ELR (cell line): ENCODE measurements around the gene CPNE9.

Experiments
- DNase-seq: peaks from one replicate; pipeline ENCODE4 v3.0.0-alpha.2; 2015; ENCODE audit warnings: low read depth

The CPNE9 gene

DNA sequence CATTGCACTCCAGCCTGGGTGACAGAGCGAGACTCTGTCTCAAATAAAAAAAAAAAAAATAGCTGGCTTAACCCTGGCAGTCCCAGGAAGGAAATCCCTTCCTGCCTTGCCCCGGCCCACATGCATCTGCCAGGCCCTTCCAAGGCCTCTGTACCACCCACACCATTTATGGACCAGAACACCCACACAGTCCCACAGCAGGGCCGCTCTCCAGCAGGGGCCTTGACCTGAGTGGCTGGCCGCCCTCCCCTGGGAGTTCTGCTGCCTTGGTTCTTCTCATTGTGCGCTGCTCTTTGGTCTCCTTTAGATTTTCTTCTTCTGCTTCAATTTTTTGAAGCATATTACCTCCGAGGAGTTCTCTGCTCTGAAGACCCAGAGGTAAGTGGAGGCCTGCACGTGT is 16.1 kb upstream of the CPNE9 start:
- DNase-seq = no peak

DNA sequence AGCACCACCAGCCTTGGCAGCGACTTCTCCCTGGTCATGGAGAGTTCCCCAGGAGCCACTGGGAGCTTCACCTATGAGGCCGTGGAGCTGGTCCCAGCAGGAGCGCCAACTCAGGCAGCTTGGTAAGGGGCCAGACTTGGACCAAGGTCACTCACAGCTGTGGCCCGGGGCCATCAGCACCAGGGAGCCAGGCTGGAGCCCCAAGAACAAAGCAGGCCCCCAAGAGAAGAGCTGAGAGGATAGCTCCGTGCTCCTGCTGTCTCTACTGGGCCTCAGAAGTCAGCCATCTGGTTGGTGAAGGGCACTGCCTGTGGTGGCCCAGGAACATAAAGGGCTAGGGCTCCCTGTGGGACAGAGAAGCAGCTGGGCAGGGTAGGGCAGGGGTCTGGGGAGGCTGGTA is 14.7 kb upstream of the CPNE9 start:
- DNase-seq = no peak

DNA sequence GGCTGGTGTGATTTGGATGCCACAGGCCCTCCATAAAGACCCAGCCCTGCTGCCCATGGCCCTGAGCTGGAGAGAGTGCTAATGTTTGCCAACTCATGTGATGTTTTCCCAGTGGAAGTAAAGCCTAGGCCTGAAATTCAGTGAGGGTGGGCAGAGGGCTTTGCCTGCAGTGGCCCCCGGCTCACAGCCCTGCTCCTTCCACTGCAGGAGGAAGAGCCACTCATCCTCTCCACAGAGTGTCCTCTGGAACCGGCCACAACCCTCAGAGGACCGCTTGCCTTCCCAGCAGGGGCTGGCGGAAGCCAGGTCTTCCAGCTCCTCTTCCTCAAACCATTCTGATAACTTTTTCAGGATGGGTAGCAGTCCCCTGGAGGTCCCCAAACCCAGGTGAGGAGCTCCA is 13.9 kb upstream of the CPNE9 start:
- DNase-seq = no peak

DNA sequence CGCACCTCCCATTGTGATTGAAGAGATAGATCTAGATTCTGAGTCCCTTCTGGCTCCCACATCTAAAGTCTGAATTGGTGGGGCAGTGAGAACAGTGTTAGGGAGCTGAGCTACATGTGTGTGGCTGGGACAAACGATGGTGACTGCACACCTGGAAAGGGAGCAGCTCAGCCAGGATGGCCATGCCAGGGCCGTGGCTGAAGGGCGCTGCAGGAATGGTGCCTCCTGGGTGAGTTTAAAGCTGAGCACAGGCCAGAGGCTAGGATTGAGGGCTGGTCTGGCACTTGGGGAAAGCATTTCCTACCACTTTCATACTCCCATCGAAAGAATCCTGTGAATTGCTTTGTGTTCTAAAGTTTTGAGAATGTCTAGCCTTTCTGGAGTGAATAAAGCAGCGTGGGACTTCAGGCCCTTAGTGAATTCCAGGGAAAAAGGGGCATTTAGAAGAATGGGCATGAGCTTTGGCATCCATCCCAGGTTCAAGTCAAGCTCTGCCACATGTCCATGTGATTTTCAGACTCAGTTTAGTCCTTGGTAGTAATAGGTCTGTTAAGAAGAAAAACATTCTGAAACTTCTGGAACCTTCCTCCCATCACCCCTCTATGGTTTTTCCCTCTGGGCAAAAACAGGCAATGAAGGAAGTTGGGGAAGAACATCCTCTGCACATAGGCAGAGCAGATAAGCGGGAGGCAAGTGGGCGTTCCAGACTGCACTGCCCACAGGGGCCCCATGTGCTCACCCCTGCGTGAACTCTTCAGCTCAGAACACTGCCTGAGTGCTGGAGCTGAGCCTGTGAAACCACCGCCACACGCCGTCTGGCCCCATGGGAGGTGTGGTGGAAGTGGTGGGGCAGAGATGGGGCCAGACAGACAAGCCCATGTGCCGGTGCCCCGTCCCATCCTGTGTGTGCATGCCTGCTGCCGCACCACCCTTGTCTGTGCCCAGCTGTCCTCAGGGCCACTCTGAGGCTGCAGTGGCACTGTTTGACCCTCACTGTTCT is 12.9 kb upstream of the CPNE9 start:
- DNase-seq = no peak

DNA sequence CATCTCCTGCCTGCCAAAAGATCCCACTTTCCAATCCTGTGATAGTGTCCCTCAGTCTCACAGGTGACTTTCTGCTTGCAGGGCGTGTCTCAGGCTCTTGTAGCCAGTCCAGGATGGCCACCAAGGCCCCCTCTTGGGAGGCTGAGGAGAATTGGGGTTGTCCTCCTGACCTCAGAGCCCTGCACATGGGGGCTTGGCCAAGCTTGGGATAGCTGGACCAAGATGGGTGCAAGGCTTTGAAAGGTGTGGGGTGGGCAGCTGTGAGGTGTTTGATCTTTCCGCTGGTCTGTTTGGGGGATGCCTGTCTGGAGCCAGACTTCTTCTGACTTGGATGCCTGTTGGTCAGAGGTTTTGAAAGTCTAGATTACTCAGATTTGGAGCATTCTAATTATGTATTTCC is 12.0 kb upstream of the CPNE9 start:
- DNase-seq = no peak

DNA sequence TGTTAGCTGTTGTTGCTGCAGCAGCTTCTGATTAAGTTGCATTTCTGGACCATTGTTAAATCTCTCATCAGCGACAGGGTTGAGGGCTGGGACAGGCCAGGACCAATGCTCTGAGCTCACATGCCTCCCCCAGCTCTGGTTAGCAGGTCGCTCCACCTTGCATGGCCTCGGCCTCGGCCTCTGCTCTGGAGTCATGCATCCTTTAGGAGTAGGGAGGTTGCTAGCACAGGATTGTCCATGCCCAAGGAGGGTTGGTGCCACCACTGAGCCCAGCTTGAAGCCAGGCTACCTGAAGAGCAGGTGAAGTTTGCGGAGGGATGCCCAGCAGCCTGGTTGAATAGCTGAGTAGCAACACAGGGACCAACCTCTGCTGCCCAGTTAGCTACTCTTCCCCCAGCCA is 11.2 kb upstream of the CPNE9 start:
- DNase-seq = no peak

DNA sequence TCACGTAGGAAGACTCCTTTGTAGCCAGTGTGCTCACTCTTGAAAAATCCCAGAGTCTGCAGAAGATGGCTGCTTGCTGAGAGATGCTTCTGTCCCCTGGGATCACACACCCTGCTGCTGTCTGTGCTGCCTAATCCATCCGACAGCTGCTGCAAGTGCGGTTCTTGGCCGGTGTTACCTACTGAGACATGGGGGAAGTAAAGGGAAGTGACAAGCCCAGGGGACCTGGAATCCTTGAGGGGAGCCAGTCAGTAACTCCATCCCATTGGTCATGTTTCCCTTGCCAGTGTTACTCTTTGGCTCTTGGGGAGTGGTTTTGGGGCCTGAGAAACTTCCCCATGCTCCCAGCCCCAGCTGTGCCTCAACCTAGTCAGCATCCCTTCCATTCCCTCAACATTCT is 8.3 kb upstream of the CPNE9 start:
- DNase-seq = no peak

DNA sequence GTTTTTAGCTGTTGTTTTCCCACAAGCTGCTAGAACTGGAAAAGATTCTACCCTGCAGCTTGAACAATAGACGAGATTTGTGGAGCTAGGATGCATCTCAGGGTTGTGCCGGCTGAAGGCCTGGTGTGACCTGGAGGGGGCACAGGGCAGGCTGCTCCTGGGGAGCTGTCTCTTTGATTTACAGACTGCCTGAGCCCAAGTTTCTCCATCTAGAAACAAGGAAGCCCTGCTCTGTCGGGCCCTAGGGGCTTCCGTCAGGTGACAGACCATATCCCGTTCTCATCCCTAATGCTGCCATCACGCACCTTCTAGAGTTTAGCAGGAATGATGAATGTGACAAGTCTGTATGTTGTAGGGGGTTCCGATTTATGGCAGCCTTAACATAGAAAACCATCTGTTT is 7.9 kb upstream of the CPNE9 start:
- DNase-seq = no peak

DNA sequence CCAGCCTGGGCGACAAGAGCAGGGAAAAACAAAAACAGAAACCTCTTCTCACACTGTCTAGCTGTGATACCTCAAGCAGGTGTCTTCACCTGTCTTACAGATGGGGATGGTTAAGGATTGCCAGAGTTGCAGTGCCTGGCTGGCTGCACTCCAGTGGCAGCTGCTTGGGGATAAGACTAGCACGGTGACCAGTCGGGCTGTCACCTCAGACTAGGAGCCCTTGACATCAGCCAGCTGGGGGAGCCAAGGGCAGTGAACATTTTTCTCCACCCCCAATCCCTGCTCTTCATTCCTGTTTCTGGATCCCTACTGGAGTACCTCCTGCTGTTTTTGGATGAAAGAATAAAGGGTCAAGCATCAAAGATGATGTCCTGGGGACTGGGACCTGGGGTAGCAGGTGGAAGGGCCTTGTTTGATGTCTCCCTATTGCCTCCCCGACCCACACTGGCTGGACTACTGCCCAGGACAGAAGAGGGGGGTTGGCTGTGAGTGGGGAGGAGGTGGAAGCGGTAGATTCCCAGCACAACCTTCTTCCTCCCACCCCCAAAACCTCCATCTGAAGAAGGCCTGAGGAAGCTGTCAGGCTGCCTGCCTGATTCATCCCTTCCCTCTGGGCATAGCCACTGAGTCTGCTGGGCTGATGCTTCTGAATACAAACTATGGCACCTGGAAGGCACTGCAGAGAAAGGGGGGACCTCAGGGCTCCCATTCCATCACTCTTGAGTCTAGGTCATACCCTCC is 7.0 kb upstream of the CPNE9 start:
- no peak for DNase-seq

DNA sequence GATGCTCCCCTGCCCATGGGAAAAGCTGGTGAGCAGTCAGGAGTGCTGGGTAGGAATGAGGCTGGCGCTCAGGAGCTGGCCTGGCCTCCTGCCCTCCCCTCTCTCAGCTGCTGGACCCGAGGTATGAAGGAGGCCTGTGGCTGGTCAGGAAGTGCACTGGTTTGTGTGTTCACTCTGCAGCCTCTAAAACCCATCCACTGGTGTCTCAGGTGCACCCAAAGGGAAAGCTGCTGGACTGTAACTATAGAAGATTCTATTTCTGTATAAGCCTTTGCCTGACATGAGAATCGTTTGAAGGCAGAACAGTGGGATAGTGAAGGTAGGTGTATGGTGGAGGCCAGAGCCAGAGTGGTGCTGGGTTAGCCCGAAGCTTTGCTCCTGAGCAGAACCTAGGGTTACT is 5.7 kb upstream of the CPNE9 start:
- DNase-seq = no peak

DNA sequence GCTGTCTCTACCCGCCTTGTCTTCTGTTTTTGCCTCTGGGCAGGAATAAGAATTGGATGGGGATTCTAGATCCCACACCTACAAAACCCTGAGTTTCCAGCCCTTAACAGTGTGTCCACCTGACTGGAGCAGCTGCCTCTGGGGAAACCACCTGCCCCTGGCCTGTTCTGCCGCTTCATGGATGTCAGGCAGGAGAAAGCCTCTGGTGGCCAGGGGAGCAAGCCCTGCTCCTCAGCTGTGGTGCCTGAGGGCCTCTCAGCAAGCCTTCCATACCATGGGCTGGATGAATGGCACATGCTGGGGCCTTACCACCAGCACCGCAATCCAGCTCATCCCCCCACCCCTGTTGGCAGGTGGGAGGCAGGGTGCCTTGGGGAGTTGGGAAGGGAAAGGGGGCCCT is 5.3 kb upstream of the CPNE9 start:
- DNase-seq = no peak

DNA sequence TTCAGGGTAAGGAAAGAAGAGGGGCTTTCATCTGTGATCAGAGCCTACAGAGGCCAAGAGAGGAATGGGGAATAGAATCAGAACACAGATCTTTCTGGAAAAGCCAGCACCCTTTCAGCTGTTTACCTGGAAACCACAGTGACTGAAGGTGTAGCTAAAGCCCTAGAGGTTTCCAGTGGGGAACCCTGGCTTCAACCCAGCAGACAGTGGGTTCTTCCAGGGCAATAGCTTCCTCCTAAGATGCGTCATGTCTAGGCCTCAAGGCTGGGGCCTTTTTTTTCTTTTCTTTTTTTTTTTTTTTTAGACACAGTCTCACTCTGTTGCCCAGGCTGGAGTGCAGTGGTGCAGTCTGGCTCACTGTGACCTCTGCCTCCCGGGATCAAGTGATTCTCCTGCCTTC is 3.1 kb upstream of the CPNE9 start:
- no peak for DNase-seq

DNA sequence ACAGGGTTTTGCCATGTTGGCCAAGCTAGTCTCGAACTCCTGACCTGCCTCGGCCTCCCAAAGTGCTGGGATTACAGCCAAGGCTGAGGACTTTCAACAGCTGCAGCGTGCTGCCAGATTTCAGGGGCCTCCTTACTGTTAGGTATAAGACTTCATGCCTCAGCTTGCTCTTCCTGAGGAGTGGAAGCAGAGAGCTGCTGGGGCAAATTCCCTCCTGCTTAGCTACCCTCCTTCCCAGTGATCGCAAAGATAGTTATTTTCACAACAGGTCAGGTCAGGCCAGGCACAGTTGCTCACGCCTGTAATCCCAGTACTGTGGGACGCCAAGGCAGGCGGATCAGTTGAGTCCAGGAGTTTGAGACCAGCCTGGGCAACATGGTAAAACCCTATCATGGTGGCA is 2.6 kb upstream of the CPNE9 start:
- no peak for DNase-seq

DNA sequence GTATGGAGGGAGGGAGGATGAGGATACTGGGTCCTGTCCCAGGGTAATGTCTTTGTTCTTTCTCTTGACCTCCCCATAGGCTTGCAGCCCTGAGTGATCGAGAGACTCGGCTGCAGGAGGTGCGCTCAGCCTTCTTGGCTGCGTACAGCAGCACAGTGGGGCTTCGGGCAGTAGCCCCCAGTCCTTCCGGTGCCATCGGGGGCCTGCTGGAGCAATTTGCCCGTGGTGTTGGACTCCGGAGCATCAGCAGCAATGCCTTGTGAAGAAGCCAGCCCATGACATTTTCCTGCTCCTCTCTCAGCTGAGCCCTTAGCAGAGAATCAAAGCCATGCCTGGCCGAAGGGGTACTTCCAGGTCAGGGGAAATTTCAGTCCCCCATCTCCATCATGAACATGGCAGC is 1.9 kb upstream of the CPNE9 start:
- no peak for DNase-seq

DNA sequence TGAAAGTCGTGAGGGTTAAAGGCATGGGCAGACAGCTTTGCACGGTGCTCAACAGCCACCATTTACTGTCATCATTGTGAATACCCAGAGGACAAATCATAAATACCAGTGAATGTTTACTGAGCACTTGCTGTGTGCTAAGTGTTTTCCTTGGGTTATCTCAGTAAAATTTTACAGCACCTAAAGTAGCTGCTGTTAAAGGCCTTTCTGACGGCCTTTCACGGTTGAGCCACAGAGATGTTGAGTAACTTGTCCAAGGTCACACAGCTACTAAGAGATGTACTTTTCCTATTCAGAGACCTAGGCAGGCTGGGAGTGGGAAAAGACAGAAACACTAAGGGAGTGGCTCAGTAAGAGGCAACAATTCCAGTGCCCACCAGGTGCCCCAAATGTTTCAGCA is 393 bp upstream of the CPNE9 start:
- DNase-seq = no peak

DNA sequence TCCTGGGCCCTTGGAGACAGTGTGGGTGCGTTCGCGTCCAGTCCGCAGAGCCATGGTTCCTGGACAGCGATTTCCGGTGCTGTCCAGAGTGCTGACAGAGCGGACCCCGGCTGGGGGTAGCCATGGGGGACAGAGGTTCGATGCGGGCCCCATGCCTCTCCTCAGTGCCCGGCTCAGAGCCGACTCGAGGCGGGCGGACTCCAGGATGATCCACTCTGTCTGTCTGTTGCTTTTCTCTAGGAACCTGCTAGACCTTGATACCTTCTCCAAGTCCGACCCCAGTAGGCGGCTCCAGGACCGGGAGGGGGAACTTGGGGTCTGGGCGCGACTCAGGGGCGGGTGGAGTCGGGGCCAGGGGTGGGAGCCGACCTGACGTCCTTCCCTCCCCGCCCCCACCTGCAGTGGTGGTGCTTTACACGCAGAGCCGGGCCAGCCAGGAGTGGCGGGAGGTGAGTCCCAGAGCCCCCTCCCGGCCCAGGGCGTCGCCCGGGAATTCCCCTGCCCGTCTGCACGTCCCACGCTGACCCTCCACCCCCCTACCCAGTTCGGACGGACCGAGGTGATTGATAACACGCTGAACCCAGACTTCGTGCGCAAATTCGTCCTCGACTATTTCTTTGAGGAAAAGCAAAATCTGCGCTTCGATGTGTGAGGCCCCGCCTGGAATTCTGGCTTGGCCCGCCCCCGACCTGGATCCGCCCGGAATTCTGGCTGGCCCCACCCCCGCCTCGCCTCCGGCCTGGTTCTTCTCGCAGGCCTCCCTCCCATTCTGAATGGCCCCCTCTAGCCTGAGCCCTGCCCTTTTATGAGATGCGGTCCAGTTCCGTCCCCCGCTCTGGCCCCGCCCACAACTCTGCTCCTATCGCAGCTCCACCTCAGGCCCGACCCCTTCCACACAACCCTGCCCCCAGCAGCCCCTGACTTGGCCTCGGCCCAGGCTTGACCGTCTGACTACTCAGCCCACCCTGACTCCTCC is 1.0 kb downstream of the CPNE9 start:
- peak; percentile 41 for DNase-seq

DNA sequence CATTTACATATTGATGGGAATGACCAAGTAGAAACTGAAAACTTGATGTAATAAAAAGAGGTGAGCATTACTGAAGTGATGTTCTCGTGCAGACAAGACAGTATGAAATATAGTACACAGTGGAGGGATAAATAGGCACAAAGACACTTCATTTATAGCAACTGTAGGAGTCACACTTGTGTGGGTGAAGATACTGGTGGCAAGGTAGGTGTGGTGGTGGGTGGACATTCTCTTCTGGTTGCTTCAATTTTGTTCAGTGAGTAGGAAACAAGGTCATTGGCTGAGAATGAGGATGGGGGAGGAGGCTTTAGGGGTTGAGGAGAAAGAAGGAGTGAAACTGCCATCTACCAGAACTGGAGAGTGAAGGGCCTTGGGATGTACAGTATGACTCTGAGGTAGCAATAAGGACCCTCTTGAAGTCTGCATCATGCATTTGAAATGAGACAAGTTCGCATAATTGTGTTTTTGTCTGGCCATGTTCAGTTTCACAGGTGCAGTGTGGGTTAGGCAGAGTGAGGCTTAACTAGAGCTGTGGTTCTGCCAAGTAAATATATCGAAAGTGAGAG is 6.6 kb downstream of the CPNE9 start:
- no peak for DNase-seq

DNA sequence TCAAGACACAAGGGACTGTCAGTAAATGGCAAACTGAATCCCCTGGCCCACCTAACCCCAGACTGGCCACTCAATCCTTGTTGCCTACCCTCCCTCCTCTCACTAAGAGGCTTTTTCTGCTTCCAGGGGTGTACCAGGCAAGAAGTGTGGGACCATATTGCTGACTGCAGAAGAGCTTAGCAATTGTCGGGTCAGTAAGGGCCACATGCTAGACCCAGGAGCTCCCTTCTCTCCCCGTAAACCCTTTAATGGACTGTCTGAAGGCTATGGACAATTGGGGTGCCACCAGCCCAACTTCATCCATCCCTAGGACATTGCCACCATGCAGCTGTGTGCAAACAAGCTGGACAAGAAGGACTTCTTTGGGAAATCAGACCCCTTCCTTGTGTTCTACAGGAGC is 8.8 kb downstream of the CPNE9 start:
- DNase-seq = no peak

DNA sequence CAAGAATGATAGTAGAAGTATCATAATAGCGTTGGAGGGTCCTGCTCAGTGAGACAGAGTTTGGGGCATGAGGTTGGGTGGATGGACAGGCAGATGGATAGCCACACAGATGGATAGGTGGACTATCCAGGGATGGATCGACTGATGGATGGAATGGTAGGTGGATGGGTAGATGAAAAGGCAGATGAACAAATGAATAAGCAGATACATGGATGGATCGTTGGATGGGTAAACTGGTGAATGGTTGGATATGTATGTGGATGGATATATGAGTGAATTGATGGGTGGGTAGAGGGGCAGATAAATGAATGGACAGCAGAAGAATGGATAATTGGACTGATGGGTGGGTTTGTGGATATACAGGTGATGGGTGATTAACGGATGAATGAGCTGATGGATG is 9.5 kb downstream of the CPNE9 start:
- no peak for DNase-seq

DNA sequence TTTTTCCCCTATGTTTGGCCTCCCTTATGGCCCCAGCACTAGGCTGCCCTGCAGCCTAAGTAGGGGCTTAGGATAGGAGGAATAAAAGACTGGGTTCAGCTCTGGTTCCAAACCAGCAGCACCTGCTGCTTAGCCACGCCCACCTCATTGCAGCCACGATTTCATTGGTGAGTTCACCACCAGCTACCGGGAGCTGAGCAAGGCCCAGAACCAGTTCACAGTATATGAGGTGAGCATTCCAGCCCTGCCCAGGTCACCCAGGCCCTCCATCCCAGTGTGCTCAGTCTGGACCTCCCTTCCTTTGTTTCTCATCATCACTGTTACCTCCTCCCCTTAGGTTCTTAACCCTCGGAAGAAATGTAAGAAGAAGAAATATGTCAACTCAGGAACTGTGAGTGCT is 11.5 kb downstream of the CPNE9 start:
- peak; percentile 8 for DNase-seq

DNA sequence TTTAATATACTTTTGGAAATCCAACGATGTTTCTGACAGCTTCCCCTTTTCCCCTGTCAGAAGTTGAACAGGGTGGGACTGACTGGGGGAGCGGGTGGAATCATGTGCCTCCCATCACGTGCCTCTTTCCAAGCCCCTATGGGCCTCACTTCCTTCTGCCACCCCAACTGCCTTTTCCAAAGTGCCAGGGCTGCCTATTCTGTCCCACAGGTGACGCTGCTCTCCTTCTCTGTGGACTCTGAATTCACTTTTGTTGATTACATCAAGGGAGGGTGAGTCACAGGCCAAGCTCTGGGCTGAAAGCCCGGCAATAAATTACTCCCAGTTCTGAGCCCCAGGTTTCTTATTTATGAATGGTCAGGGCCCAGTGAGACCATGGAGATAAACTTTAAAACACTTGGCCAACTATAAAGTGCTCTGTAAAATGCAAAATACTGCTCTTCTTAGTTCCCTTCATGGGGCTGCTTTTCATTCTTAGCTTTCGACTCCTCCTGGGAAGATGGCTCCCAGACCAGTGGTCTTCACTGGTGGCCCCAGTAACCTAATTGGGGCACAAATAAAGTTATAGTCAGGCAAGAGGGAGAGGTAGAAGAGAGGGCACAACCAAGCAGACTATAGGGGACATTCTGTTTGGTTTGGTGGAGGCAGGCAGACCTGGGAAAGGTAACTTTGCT is 12.3 kb downstream of the CPNE9 start:
- DNase-seq = peak; percentile 93
